ENCODE data around the gene CYB5R3.
"Not testable (repeated sequence)": the region's sequence is repeated elsewhere in the genome, so short reads cannot be mapped to it uniquely, and the experiment has no call there.

Gene CYB5R3

GRCh38 chr22:42673898-42674401, 24.8 kb upstream of the CYB5R3 start:
- no peak overlapping the region for H3K4me3 ChIP-seq (ENCODE audit: low read depth, low read length)
- TF ChIP-seq CTCF (IDR thresholded peaks at IDR 0.05; ENCODE audit: borderline replicate concordance, insufficient read depth, low read depth, low read length): no peak

GRCh38 chr22:42673071-42673470, 23.9 kb upstream of the CYB5R3 start:
- not testable (repeated sequence) for H3K4me3 ChIP-seq (ENCODE audit: low read depth, low read length)

GRCh38 chr22:42670921-42671709, 21.9 kb upstream of the CYB5R3 start:
- no peak for TF ChIP-seq CTCF (IDR thresholded peaks at IDR 0.05; ENCODE audit: borderline replicate concordance, insufficient read depth, low read depth, low read length)
- H3K4me3 ChIP-seq (ENCODE audit: low read depth, low read length): no peak overlapping the region

- no peak overlapping the region for H3K4me3 ChIP-seq (ENCODE audit: low read depth, low read length)
- no peak for TF ChIP-seq CTCF (IDR thresholded peaks at IDR 0.05; ENCODE audit: borderline replicate concordance, insufficient read depth, low read depth, low read length)
Measured at GRCh38 chr22:42670046-42670445, 20.9 kb upstream of the CYB5R3 start.

- H3K4me3 ChIP-seq (ENCODE audit: low read depth, low read length): not testable (repeated sequence)
Measured at GRCh38 chr22:42666393-42666792, 17.2 kb upstream of the CYB5R3 start.

- H3K4me3 ChIP-seq (ENCODE audit: low read depth, low read length): no peak overlapping the region
- no peak for TF ChIP-seq CTCF (IDR thresholded peaks at IDR 0.05; ENCODE audit: borderline replicate concordance, insufficient read depth, low read depth, low read length)
Measured at GRCh38 chr22:42664976-42665831, 16.0 kb upstream of the CYB5R3 start.

GRCh38 chr22:42661985-42662831, 13.0 kb upstream of the CYB5R3 start:
- TF ChIP-seq CTCF (IDR thresholded peaks at IDR 0.05; ENCODE audit: borderline replicate concordance, insufficient read depth, low read depth, low read length): peak; percentile 85
- peak overlapping the region; percentile 76 for H3K4me3 ChIP-seq (ENCODE audit: low read depth, low read length)

Measured in GM12875 (cell line).